ENCODE results near the gene FSD1.
"Not testable (repeated sequence)": the region's sequence is repeated elsewhere in the genome, so short reads cannot be mapped to it uniquely, and the experiment has no call there.

Gene FSD1

DNA sequence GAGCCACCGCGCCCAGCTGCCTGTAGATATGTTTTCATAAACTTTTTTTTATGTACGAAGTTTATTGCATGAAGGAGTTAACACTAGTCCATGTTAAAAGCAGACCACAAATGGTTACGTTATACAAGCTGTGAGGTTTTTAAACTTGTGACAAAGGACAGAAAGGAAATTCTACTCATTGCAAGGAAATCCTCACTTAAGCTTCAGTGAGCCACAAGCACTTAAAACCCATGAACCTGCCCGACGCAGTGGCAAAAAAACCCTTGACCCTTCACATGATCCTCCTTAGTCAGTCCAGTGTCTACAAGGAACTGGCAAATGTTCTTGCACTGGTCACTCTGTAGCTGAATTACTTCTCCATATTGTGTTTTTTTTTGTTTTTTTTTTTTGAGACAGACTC lies 43.1 kb downstream of the FSD1 start:
- DNase-seq: no peak

DNA sequence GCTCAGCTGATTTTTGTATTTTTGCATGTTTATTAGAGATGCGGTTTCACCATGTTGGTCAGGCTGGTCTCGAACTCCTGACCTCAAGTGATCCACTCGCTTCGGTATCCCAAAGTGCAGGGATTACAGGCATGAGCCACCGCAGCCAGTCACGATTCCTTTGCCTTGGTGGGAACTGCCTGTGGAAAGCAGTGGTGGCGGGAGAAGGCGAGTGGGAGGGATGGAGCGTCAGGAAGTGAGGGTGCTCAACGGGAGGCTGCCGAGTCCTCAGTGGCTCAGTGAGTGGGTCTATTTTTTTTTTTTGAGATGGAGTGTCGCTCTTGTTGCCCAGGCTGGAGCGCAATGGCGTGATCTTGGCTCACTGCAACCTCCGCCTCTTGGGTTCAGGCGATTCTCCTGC lies 44.8 kb downstream of the FSD1 start:
- not testable (repeated sequence) for DNase-seq

DNA sequence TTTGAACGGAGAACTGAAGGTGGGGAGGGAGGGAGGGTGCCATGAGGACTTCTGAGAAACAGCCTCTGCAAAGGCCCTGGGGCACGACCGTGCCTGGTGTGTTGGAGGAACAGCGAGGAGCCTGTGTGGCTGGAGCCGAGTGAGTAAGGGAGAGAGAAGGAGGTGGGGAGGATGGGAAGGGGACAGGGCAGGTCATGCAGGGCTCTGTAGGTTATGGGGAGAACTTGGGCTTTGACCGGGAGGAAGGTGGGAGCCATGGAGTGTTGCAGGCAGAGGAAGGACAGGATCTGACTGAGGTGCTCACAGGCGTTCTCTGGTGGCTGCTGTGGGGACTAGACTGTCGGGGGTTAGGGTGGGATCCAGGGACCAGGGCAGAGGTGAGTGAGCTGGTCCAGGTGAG lies 45.7 kb downstream of the FSD1 start:
- DNase-seq: no peak

DNA sequence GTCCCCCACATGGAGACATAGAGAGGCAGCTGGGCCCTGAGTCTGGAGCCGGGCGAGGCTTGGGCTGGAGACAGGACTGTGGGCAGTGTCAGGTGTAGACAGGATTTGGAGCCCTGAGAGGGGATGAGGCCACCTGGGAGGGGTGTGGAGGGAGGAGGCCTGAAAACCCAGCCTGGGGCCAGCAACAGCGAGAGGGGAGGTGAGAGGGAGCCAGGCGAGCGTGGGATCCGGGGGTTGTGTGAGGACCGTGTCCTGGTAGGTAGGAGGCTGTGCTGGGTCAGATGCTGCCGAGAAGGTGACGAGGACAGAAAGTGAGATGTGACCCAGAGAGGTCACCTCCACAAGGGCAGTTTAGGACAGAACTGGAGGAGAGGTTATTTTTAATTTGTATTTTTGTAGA lies 46.3 kb downstream of the FSD1 start:
- DNase-seq: no peak

DNA sequence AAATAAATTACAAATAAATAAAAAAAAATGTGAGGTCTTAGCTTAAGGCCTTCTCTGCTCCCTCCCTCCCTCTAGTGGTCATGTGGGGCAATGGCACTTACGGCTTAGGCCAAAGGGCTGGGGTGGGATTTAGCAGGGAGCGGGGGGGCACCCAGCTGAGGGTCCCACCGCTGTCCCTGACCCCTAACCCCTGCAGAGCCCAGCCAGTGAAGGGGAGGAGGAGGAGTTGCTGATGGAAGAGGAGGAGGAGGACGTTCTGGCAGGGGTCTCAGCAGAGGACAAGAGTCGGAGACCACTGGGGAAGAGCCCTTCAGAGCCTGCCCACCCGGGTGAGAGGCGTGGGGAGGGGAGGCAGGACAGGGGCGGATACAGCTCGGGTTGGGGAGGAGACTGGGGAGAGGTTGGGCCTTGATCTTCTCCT lies 48.3 kb downstream of the FSD1 start:
- DNase-seq: no peak

DNA sequence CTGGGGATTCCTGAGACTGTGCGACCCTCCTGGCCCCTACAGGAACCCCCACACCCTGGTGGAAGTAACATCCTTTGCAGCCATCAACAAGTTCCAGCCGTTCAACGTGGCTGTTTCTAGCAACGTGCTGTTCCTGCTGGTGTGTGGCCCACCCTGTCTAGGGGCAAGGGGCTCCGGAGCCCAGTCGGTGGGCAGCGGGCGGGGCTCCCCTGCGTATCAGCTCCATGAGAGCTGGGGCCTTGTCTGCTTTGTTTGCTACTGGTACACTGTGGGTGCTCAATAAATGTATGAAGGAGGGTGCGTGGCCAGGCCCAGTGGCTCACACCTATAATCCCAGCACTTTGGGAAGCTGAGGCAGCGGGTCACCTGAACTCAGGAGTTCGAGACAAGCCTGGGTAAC lies 49.9 kb downstream of the FSD1 start:
- no peak for DNase-seq

DNA sequence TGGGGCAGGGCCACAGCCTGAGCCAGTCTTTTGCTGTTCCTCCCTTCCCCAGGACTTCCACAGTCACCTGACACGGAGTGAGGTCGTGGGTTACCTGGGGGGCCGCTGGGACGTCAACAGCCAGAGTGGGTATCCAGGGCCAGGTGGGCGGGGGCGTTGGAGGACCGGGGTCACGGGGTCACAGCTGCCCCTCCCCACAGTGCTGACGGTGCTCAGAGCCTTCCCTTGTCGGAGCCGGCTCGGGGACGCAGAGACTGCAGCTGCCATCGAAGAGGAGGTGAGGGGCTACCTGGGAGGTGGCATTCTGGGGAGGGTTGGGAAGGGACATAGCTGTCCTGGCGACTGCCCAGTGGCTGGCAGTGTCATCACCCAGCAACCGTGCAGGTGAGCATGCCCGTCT lies 50.5 kb downstream of the FSD1 start:
- no peak for DNase-seq

DNA sequence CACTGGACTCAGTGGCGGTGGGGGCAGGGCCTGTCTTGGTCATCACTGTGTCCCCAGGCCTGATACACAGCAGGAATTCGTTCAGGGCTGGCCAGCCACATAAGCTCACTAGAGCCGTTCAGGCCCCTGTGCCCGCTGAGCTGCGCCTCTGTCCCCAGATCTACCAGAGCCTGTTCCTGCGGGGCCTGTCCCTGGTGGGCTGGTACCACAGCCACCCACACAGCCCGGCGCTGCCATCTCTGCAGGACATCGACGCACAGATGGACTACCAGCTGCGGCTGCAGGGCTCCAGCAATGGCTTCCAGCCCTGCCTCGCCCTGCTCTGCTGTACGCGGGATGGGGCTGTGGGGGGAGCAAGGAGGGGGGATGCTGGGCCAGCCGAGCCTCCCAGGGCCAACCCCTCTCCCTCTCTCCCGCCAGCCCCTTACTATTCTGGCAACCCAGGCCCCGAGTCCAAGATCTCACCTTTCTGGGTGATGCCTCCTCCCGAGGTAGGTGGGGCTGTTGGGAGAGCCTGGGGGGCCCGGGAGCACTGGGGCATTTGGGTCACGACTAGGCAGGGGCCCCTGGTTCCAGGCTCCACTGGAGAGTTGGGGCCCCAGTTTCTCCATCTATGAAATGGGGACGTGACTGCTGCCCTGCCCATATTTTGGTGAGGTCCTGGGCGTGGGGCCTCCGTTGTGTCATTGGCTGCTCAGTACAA lies 52.8 kb downstream of the FSD1 start:
- DNase-seq: no peak

DNA sequence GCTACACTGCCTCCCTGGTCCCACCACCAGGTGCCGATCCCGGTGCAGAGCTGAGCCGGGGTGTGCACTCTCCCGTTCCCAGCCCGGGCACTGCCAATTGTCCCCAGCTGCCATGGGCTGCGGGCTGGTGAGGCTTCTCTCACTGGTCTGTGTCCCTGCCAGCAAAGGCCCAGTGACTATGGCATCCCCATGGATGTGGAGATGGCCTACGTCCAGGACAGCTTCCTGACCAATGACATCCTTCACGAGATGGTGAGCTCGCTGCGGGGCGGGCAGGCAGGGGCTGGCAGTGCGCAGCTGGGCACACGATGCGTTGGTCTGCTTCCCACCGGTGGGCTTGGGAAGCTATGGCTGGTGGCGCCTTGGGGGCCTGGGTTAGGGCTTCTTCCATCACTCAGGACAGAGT lies 53.5 kb downstream of the FSD1 start:
- no peak for DNase-seq

DNA sequence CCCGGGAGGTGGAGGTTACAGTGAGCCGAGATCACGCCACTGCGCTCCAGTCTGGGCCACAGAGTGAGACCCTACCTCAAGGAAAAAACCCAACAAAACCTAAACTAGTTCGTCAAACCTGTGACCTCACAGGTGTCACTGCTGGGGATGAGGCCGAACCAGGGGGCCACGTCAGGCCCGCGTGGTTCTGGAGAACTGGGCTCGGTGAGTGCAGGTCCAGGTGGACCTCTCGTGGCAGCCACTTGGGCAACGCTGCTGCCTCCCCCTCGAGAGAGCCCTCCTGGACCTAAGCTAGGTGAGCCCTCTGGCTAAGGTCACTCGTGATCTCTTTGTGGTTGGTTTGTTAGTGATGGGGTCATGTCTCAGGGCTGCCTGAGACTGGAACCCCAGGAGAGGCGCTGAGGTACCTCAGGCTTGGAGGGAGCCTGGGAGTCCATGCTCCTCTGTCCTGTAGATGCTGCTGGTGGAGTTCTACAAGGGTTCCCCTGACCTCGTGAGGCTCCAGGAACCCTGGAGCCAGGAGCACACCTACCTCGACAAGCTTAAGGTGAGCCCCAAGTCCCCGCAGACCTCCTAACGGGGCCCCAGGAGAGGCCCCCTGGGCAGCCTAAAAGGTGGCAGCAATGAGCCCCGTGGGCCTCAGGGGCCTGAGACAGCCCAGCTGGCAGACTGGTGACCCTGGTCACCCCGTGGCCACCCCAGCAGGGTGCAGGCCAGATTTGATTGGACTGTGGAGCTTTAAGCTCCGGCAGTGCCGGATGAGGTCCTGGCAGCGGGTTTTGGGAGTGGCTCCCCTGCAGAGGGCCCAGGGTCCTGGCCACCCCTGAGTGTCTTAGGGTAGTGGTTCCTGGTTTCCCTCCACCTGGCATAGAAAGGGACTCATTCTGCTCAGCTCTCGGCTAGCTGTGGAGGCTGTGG lies 54.6 kb downstream of the FSD1 start:
- DNase-seq: no peak

DNA sequence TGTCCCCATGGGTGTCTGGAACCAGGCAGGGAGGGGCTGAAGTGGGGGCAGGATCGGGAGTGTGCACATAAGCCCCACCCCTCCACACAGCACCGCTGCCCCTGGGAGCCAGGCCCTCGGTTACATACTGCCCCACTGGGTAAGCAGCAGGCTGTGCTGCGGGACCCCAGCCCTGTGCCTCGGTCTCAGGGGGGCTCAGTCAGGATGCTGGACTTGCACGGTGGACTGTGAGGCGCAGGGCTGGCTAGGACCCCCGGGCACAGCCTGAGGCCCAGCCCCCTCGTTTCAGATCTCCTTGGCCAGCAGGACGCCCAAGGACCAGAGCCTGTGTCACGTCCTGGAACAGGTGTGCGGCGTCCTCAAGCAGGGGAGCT lies 55.2 kb downstream of the FSD1 start:
- no peak for DNase-seq

DNA sequence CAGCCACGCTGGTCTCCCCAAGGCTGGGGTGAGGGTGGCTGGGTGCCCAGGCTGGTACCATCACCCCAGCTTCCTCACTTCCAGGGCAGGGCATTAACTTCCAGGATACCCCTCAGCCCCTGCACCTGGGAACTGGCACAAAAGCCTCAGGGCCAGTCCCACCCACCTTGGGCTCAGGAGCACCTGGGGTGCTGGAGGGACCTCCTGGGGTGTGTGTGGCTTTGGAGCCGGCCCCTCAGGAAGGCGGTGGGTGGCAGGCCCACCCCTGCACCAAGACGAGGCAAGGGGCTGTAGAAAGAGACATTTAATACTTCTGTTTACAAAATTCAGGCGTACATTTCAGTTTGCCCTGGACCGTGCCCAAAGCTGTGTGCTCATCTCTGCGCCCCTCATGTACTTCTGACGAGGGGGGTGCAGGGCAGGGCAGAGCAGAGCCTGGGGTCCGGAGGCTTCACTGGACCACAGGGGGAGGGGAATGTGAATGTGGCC lies 55.7 kb downstream of the FSD1 start:
- no peak for DNase-seq

DNA sequence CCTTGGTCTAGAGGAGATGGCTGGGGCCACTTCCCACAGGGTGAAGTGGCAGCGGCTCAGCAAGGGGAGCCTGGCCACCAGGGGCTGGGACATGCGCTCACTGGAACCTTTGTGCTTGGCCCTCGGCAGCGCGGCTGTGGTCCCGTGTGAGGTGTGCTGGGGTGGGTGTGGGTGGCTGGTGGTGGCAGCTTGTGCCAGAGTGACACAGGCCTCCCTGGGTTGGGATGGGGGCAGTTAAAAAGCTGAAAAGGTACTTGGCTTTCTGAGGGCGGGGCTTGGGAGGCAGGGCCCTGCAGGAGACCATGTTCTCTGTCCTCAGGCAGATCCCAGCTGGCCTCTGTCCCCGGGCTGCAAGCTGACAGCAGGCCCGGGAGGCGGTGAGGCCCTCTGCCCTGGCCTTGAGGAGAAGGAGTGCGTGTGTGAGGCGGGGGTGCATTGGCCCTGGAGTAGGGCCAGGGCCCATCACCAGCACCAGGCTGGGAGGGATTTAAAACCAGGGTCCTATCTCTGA lies 56.3 kb downstream of the FSD1 start:
- no peak for DNase-seq

DNA sequence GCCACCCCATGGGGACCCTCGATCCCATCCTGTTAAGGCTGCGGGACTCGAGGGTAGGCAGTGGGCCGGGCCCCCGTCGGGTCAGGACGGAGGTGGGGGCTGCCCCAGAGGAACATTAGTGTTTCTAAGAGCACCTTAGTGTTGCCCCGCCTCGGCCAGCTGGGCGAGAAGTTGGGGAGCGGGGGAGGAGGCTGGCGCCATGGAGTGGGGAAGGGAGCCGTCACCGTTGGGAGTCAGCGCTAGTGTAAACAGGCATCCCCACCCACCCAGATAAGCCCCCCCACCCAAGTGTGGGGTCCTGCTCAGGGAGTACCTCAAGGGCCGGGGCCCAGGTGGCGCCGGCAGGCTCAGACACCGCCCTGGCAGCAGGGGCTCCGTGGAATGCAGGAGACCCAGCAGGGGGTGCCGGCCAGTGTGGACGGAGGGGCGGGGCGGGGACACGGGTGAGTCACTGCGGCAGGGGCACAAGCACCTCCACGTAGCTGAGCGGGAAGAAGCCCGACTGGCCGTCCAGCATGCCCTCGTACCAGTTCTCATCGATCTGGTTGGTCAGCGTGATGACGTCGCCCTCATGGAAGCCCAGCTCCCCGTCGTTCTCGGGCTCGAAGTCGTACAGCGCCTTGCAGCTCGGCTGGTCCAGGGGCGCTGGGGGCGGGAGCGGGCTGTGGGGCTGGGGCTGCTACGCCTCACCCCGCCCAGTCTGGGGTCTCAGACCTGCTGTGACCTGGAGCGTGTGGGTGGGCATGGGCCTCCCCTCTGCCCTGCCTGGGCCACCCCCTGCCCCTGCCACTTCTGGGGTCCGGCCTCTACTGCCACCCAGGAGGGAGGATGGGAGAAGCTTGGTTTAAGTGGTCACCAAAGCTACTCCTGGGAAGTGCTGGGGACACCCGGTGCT lies 57.0 kb downstream of the FSD1 start:
- no peak for DNase-seq

DNA sequence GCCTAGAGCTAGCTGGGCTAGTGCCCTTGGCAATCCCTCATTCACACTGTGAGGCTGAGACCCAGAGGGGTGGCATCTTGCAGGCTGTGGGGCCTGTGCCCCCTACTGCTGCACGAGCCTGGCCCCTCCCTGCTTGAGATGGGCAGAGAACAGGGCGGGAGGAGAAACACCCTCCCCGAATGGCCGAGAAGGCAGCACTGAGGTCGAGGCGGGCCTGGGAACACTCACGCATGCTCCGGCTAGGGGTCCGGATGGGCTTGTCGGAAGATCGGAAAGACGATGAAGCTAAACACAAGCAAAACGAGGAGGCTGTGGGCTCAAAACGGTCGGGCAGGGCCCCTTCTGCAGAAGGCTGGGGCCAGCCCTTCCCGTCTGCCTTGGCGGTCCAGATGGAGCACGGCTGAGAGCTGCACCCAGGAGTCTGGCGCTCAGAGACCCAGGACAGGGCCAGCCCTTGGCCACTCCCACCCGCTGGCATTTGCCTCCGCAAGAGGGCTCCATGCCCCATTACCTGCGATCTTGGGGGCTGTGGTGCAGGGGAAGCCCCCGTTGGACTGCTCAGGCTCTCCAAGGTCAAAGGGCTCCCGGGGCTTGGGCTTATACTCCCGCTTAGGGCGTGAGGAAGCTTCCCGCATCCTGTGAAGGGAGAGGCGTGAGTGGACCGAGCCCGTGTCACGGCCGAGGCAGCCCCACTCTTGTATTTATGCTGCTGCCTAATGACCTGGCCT lies 57.9 kb downstream of the FSD1 start:
- no peak for DNase-seq

DNA sequence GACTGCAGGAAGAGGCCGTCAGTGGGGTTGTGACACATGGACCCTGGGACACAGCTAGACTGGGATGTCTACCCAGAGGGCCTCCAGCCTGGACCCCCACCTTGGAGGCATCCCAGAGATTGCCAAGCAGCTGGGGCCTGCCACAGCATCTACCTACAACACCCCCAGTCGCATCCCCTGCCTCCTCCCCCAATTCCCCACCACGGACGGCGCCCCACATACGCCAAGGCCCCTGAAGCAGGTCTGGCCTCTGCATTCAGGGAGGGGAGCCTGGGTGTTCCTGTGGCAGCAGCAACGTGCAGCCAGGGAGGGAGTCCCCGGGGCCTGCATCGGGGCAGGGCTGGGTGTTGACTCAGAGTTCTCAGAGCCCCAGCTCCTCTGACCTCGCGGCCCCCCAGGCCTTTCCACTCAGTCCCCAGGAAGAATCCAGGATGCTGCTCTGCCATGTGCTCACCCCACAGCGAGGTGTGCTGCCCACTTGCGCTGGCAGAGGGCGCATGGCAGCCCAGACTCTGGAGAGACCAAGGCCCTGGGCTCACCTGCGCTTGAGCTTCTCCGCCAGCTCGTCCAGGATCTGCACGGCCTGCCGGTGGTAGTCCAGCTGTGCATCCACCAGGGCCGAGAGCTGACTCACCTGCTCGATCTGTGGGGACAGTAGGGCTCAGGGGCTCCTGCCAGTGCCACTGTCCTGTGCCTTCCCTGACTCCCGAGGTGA lies 58.6 kb downstream of the FSD1 start:
- no peak for DNase-seq

DNA sequence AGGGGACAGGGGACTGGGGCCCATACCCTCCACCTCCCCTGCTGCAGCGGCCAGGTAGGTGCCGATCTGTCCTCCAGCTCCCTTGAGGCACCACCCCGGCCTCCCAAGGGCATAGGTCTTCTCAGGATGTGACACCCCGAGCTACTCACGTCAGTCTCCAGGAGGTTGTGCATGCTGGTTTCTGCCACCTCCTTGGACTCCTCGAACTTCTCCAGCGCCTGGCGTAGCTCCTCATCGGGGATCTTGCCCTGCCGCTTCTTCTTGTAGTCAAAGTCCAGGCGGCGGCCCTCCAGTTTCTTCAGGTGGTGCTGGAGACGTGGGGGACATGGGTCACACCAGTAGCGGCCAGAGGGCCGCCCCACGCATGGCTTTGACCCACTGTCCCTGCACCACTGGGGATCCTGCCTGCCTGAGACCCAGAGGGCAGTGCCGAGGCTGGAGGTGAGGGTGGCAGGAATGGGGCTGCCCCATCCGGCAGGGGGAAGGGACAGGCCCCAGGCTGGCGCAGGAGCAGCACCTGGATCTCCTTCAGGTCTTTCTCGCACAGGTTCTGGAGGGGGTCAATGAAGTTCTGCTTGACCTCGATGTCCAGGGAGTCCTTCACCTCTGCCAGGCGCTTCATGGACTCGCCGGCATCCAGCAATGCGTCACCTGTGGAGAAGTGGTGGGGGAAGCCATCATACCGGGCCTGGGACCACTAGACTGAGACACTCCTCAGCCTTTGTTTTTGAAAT lies 59.3 kb downstream of the FSD1 start:
- DNase-seq: no peak

DNA sequence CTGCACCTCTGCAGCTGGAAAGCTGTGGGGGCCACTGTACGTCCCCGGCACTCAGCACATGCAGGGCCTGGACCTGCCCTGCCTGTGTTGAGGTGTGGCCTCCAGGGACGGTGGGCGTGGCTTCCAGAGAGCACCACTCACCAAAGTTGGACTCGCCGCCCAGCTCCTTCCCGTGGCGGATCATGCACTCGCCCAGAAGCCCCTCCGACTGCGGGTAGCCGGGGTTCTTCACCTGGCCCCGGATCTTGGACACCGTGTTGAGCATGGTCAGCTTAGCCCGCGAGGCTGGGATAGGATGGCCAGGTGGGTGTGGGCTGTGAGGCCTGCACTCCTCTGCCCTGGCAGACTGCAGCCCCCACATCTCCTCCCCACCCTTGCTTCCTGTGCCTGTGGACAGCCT lies 60.9 kb downstream of the FSD1 start:
- DNase-seq: no peak

DNA sequence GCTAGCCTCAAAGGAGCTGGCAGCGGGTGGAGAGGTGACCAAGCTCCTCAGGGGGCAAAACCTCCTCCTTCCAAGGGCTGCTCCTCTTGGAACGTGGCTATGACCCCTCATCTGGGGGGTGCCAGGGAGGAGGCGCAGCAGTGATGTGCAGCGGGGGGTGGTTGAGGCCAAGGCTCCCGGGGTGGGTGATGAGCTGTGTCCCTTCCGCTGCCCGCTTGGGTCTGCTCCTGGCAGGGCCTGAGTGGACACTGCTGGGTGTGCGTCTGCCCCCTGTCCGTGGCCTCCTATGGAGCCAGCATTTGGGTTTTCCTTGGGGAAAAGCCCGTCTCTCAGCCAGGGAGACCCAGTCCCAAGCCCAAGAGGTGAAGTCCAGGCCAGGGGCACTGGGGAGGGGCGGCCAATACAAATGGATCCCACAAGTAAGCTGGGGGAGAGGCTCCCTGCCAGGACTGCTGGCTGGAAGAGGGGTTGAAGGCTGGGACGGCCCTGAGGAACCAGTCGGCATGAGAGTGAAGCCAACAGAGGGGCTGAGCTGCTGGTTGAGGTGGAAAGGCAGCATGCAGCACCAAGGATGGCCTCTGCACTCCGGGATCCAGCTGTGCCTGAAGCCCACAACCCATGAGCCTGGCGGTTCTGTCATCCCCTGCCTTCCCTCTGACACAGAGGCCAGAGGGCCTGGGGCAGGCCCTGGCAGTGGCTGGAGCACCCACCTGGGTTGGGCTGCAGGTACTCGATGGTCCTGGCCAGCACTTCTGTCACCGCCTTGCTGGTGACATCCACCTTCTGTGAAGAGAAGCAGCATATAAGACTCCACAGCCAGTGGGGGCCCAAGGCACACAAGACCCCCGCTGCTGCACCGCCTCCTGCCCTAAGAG lies 61.6 kb downstream of the FSD1 start:
- DNase-seq: no peak

Data from DMS79 (cell line).